Subcutaneous preadipocyte (primary cell): ENCODE results near the gene BEX3. TPM values are rescaled to one million over a fixed set of nuclear protein-coding genes. Genes with fewer than 3 reads are reported as not detected.

Experiments used
- small RNA-seq: library from RNA; depleted of rRNA; stranded (forward); fragments of <200 nt; gene quantifications from one replicate; pipeline ENCODE3, GENCODE V24; 2012
- total RNA-seq: library from RNA; depleted of rRNA; stranded (reverse); fragments of >200 nt; gene quantifications from 2 replicates; pipeline ENCODE4 v1.2.3, GENCODE V29; 2012

Gene BEX3
- 120 and 159 TPM in 2 replicates for total RNA-seq

GRCh38 chrX:103376118-103376978 lies at the start of gene BEX3:
BEX3 (plus strand) TSS chrX:103376538; CDS start chrX:103377522, 984 bp downstream.

DNA sequence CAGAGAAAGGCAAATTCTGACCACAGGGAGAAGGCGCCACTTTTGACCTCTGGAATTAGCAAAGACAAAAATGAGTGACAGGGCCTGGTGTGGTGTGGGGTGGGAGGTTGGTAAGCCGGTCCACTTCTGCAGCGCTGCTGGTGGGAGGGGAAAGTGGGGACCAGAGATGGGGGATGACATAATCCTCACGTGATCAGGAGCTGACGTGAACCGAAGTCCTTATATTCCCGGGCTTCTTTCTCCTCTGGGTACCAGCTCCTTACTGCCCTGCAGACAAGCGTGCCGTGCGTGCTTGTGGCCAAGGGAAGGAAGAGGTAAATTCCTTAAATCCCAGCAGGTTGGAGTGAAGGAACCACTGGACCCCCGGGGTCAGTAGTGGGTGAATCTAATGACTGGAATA lies 46.3 kb upstream of the BEX3 start, which contains the start of gene TCEAL7:
Gene TCEAL7, plus strand, starts transcription at position 249 of the 400 bp plus-strand sequence. CDS start 1,165 bp downstream, outside the sequence.

GRCh38 chrX:103356130-103356798 lies 20.1 kb upstream of the BEX3 start, which contains the start of gene TCEAL9:
TCEAL9 (plus strand) TSS chrX:103356506; CDS start chrX:103357685, 1,179 bp downstream.

Small RNA genes lying within 50 kb of the gene (small RNA-seq; reads per million reads assigned to genes)
- not detected for gene Z92846.1

Other genes starting within 250 kb of the BEX3 start
- 6.5 and 11.4 TPM in 2 replicates for gene BEX4, start 161.4 kb upstream of the BEX3 start, total RNA-seq
- 80.7 and 109 TPM in 2 replicates for gene TCEAL8, start 121.4 kb upstream of the BEX3 start, total RNA-seq
- under 0.01 TPM in 1 of 2 replicates, not detected in the other for gene TCEAL5, start 99.8 kb upstream of the BEX3 start, total RNA-seq
- 0.20 and 0.73 TPM in 2 replicates for gene BEX2, start 65.5 kb upstream of the BEX3 start, total RNA-seq
- 22.8 and 26.2 TPM in 2 replicates for gene TCEAL7, start 46.3 kb upstream of the BEX3 start, total RNA-seq
- gene TCEAL9, start 20.0 kb upstream of the BEX3 start, total RNA-seq, result 60.3 and 67.8 TPM in 2 replicates
- gene RAB40A, start 143.0 kb downstream of the BEX3 start, total RNA-seq, result 0.37 and 0.39 TPM in 2 replicates
- gene TCEAL4, start 209.0 kb downstream of the BEX3 start, total RNA-seq, result 20.9 and 25.4 TPM in 2 replicates
- gene TCEAL3, start 231.4 kb downstream of the BEX3 start, total RNA-seq, result 4.0 and 5.5 TPM in 2 replicates